ENCODE results near the gene LITAFD. TPM values are rescaled to one million over a fixed set of nuclear protein-coding genes. Genes with fewer than 3 reads are reported as not detected.

Gene LITAFD
- total and polyA plus RNA-seq, 10 of the 15 experiments (the other 5 are each of a cell fraction or from before 2014, with no cell fraction given): not detected

- TF ChIP-seq HSF1 (IDR thresholded peaks at IDR 0.05; ENCODE audit: low read depth, low read length) (no peak), NFYB (IDR thresholded peaks at IDR 0.05; ENCODE audit: insufficient read depth, low read depth, low read length) (no peak), PAX5 (IDR thresholded peaks at IDR 0.05; ENCODE audit: borderline replicate concordance, low read depth, low read length) (peak; percentile 51; the same call in 1 of the 2 replicates), DPF2 (IDR thresholded peaks at IDR 0.05) (peak; percentile 71; the same call in 1 of the 2 replicates), IRF4 (IDR thresholded peaks at IDR 0.05; ENCODE audit: low read depth, low read length) (no peak), ASH2L (IDR thresholded peaks at IDR 0.05; ENCODE audit: borderline replicate concordance, low read depth) (no peak), ZBTB40 (IDR thresholded peaks at IDR 0.05; ENCODE audit: borderline replicate concordance) (no peak), USF2 (IDR thresholded peaks at IDR 0.05; ENCODE audit: borderline replicate concordance, low read depth, low read length) (no peak), SMC3 (IDR thresholded peaks at IDR 0.05; ENCODE audit: borderline replicate concordance, low read length) (no peak), MTA3 (IDR thresholded peaks at IDR 0.05; ENCODE audit: borderline replicate concordance, low read length) (no peak), PKNOX1 (IDR thresholded peaks at IDR 0.05) (no peak), MLLT1 (IDR thresholded peaks at IDR 0.05) (no peak; the same call in none of the 2 replicates), NRF1 (conservative IDR thresholded peaks at IDR 0.05; ENCODE audit: low read depth, low read length) (no peak), TCF3 (IDR thresholded peaks at IDR 0.05; ENCODE audit: borderline replicate concordance, insufficient read depth, low read depth, low read length) (peak; percentile 95), MYB (IDR thresholded peaks at IDR 0.05; ENCODE audit: borderline replicate concordance, low read depth, low read length) (no peak), TARDBP (IDR thresholded peaks at IDR 0.05; ENCODE audit: borderline replicate concordance) (no peak), ZZZ3 (IDR thresholded peaks at IDR 0.05; ENCODE audit: control insufficient read depth, insufficient read length, low read depth) (no peak), NBN (IDR thresholded peaks at IDR 0.05) (no peak; the same call in 1 of the 2 replicates)
These were observed 13.5 kb upstream of the LITAFD start, which contains the start of gene CARHSP1 (continued) for GRCh38 chr16:8868416-8869211.
